ENCODE results near the gene UCHL1. TPM values are rescaled to one million over a fixed set of nuclear protein-coding genes. Genes with fewer than 3 reads are reported as not detected.

The UCHL1 gene
- total RNA-seq, 1 experiment from 2014 or later = 0.54 TPM

DNA sequence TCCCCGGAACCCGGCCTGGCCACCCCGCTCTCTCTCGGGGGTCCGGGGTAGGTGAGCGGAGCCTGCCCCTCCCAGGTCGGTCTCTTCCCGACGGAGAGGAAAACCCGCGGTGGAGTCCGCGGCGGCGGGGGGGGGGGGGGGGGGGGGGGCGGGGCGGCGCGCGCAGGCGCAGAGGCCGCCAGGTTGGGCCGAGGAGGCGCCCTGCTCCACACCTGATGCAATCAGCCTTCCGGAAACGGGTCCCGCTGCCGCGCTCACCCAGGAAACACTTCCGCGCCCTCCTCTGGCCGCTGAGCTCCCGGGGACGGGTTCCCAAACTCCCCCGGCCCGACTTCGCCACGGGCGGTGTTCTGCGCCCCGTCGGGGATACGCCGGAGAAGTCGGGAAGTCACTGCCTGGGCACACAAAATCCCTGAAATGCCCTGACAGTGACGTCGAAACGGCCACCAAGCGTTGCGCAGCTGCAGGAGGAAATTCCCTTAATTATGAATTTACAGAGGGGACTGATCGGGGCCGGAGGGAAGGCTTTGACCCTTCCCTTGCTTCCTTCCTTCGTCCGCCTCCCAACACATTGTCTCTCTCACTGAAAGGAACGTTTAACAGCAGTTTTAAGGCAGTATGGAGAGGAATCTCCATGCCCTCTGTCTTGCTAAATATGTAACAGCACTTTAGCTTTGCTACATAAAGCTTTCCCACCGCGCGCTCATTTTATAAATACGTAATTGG lies 40.3 kb upstream of the UCHL1 start:
- BruUV-seq (replicated peaks) = TSS peak; percentile 99
- CTCF ChIA-PET = interaction anchor here (0.6 to 2.0 kb wide), 10 partner anchors 42 to 866 kb away, joined by 3 to 11 read pairs (median 4); no protein-coding TSS in a partner anchor
- TF ChIP-seq ZFX (IDR thresholded peaks at IDR 0.05) (peak; percentile 21; the same call in 1 of the 2 replicates), TCF7L2 (IDR thresholded peaks at IDR 0.05; ENCODE audit: borderline replicate concordance, extremely low read depth, insufficient read depth, insufficient read length) (peak; percentile 43), RAD21 (IDR thresholded peaks at IDR 0.05; ENCODE audit: low read depth) (no peak), YY1 (IDR thresholded peaks at IDR 0.05; ENCODE audit: extremely low read depth, insufficient replicate concordance, low read depth, low read length) (peak; percentile 13), POLR2AphosphoS5 (IDR thresholded peaks at IDR 0.05; ENCODE audit: low read depth, low read length) (peak; percentile 88), EZH2phosphoT487 (IDR thresholded peaks at IDR 0.05; ENCODE audit: borderline replicate concordance) (no peak), ZNF274 (IDR thresholded peaks at IDR 0.05; ENCODE audit: low read depth, low read length) (no peak), ELF1 (IDR thresholded peaks at IDR 0.05; ENCODE audit: borderline replicate concordance, low read depth) (no peak), JUND (IDR thresholded peaks at IDR 0.05) (no peak), EGR1 (IDR thresholded peaks at IDR 0.05; ENCODE audit: low read depth) (no peak), FOSL1 (IDR thresholded peaks at IDR 0.05; ENCODE audit: low read depth) (no peak), EZH2 (IDR thresholded peaks at IDR 0.05) (no peak), SP1 (IDR thresholded peaks at IDR 0.05; ENCODE audit: low read depth) (no peak), CBX3 (IDR thresholded peaks at IDR 0.05; ENCODE audit: low read depth) (no peak), POLR2A (IDR thresholded peaks at IDR 0.05; ENCODE audit: borderline replicate concordance, extremely low read depth, insufficient read depth, insufficient read length) (peak; percentile 77), SRF (IDR thresholded peaks at IDR 0.05; ENCODE audit: low read depth) (no peak), CEBPB (IDR thresholded peaks at IDR 0.05; ENCODE audit: low read depth) (no peak), SIN3A (IDR thresholded peaks at IDR 0.05; ENCODE audit: low read depth) (no peak)
- TF ChIP-seq, protein P1, sequence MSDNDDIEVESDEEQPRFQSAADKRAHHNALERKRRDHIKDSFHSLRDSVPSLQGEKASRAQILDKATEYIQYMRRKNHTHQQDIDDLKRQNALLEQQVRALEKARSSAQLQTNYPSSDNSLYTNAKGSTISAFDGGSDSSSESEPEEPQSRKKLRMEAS (IDR thresholded peaks at IDR 0.05) = no peak
- TF ChIP-seq, protein P2, sequence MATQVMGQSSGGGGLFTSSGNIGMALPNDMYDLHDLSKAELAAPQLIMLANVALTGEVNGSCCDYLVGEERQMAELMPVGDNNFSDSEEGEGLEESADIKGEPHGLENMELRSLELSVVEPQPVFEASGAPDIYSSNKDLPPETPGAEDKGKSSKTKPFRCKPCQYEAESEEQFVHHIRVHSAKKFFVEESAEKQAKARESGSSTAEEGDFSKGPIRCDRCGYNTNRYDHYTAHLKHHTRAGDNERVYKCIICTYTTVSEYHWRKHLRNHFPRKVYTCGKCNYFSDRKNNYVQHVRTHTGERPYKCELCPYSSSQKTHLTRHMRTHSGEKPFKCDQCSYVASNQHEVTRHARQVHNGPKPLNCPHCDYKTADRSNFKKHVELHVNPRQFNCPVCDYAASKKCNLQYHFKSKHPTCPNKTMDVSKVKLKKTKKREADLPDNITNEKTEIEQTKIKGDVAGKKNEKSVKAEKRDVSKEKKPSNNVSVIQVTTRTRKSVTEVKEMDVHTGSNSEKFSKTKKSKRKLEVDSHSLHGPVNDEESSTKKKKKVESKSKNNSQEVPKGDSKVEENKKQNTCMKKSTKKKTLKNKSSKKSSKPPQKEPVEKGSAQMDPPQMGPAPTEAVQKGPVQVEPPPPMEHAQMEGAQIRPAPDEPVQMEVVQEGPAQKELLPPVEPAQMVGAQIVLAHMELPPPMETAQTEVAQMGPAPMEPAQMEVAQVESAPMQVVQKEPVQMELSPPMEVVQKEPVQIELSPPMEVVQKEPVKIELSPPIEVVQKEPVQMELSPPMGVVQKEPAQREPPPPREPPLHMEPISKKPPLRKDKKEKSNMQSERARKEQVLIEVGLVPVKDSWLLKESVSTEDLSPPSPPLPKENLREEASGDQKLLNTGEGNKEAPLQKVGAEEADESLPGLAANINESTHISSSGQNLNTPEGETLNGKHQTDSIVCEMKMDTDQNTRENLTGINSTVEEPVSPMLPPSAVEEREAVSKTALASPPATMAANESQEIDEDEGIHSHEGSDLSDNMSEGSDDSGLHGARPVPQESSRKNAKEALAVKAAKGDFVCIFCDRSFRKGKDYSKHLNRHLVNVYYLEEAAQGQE (IDR thresholded peaks at IDR 0.05; ENCODE audit: low read depth) = no peak
- TF ChIP-seq, protein P3, sequence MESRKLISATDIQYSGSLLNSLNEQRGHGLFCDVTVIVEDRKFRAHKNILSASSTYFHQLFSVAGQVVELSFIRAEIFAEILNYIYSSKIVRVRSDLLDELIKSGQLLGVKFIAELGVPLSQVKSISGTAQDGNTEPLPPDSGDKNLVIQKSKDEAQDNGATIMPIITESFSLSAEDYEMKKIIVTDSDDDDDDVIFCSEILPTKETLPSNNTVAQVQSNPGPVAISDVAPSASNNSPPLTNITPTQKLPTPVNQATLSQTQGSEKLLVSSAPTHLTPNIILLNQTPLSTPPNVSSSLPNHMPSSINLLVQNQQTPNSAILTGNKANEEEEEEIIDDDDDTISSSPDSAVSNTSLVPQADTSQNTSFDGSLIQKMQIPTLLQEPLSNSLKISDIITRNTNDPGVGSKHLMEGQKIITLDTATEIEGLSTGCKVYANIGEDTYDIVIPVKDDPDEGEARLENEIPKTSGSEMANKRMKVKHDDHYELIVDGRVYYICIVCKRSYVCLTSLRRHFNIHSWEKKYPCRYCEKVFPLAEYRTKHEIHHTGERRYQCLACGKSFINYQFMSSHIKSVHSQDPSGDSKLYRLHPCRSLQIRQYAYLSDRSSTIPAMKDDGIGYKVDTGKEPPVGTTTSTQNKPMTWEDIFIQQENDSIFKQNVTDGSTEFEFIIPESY (IDR thresholded peaks at IDR 0.05; ENCODE audit: extremely low read depth, insufficient replicate concordance, low read length) = peak; percentile 40
- TF ChIP-seq, protein P4, sequence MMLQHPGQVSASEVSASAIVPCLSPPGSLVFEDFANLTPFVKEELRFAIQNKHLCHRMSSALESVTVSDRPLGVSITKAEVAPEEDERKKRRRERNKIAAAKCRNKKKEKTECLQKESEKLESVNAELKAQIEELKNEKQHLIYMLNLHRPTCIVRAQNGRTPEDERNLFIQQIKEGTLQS (IDR thresholded peaks at IDR 0.05) = no peak

More for the DNA sequence above, 40.3 kb upstream of the UCHL1 start:
- Histone ChIP-seq H3K79me2 (ENCODE audit: insufficient read depth, low read length) (peaks cover 26% of the 10 kb centered on the region), H3K27me3 (ENCODE audit: insufficient read depth, low read length) (no peaks in the 10 kb centered on the region), H4K20me1 (ENCODE audit: insufficient read depth) (no peaks in the 10 kb centered on the region), H3K36me3 (ENCODE audit: control insufficient read depth in 1 of 2, insufficient read depth in 2 of 2, low read length in 2 of 2) (no peaks in the 10 kb centered on the region), H3K4me2 (ENCODE audit: low read length) (peak overlapping the region; percentile 87), H3K4me3 (replicated peaks in 1 of 2; ENCODE audit: low read depth in 1 of 2, low read length in 2 of 2) (peak overlapping the region; percentile 69 to 80), H3K9me3 (ENCODE audit: control insufficient read depth in 1 of 2, insufficient read depth in 1 of 2, low read depth in 1 of 2, low read length in 2 of 2) (no peaks in the 10 kb centered on the region), H3K27ac (ENCODE audit: low read depth, low read length) (peak overlapping the region; percentile 80), H3K9ac (ENCODE audit: low read length) (peak overlapping the region; percentile 76), H3K9me2 (ENCODE audit: insufficient read depth) (no peaks in the 10 kb centered on the region), H2AFZ (ENCODE audit: low read depth, low read length, poor library complexity, severe bottlenecking) (peak overlapping the region; percentile 72), H3K4me1 (ENCODE audit: control insufficient read depth in 1 of 2, insufficient read depth in 2 of 2, low read length in 2 of 2) (peaks cover 26 to 44% of the 10 kb centered on the region in 2 experiments)
- intact Hi-C loops (cut with micrococcal nuclease) = loop anchor here (10.0 kb wide), 1 partner anchor 482 kb away; no protein-coding TSS in a partner anchor
- RAD21 ChIA-PET (ENCODE audit: low non-redundant PET in 1 of 2, low total read pairs in 2 of 2, uncharacterized antibody in 2 of 2, unreplicated experiment in 2 of 2) = interaction anchor here (0.6 to 0.7 kb wide), 6 partner anchors 12 to 275 kb away, joined by 3 to 8 read pairs (median 4); no protein-coding TSS in a partner anchor
- POLR2A ChIA-PET = interaction anchor here (0.7 to 1.9 kb wide), 5 partner anchors 12 to 310 kb away, joined by 3 to 6 read pairs (median 4); no protein-coding TSS in a partner anchor
- peak; percentile 64 for ATAC-seq
- peak; percentile 78 for DNase-seq (ENCODE audit: low read depth, low spot score)
